SK-N-SH (cell line): Measurements from ENCODE around the gene UCP2. TPM values are rescaled to one million over a fixed set of nuclear protein-coding genes. Genes with fewer than 3 reads are reported as not detected.

ENCODE experiments used
- CTCF ChIA-PET: fragments of 300-600, 350-600 bp; formaldehyde crosslinking; extraction: SDS; loops from one replicate; lab custom pipeline; 2021; lab: Yijun Ruan, JAX
- POLR2A ChIA-PET: fragments of 350-600 bp; sonication (Branson Sonifier 250); formaldehyde crosslinking; extraction: SDS; loops from one replicate; lab custom pipeline; 2020; ENCODE audit warnings: antibody characterized with exemption, inconsistent platforms; lab: Yijun Ruan, JAX
- DNase-seq: peaks from one replicate; pipeline ENCODE4 v3.0.0; 2012
- H2AFZ ChIP-seq: fragments of 200-600 bp; sonication (generic); 2 replicates; pipeline ENCODE4 v1.8.1; 2016; ENCODE audit warnings: antibody characterized with exemption, mild to moderate bottlenecking, low read depth
- H3F3A ChIP-seq: fragments of 200-600 bp; sonication (generic); replicated peaks from 2 replicates; pipeline ENCODE3; 2016; ENCODE audit warnings: antibody characterized with exemption, mild to moderate bottlenecking; ENCODE audit not compliant: insufficient read depth
- H3K27ac ChIP-seq, 2 experiments: fragments of 200-500 bp in 1 of 2; fragments of 200-600 bp in 1 of 2; sonication (Bioruptor generic) in 1 of 2; sonication (generic), shearing (Covaris generic) in 1 of 2; 2 replicates each; pipeline versions ENCODE4 v1.5.1 to v1.6.1; 2014 to 2016; ENCODE audit warnings: low read depth in 2 of 2, inconsistent platforms in 1 of 2, low read length in 1 of 2, mild to moderate bottlenecking in 1 of 2, mixed read lengths in 1 of 2
- H3K27me3 ChIP-seq: fragments of 200-600 bp; sonication (generic), shearing (Covaris generic); 2 replicates; pipeline ENCODE4 v1.6.1; 2016; ENCODE audit warnings: mixed run types; ENCODE audit not compliant: insufficient read depth
- H3K36me3 ChIP-seq, 2 experiments: fragments of 200-500 bp in 1 of 2; fragments of 200-600 bp in 1 of 2; sonication (Bioruptor generic) in 1 of 2; sonication (generic) in 1 of 2; replicated peaks in 1 of 2; 2 replicates each; pipeline versions ENCODE3 to v1.5.1; 2014 to 2016; ENCODE audit warnings: low read length in 1 of 2, mild to moderate bottlenecking in 1 of 2; ENCODE audit not compliant: insufficient read depth in 2 of 2, control insufficient read depth in 1 of 2
- H3K4me1 ChIP-seq, 2 experiments: fragments of 200-500 bp in 1 of 2; fragments of 200-600 bp in 1 of 2; sonication (Bioruptor generic) in 1 of 2; sonication (generic), shearing (Covaris generic) in 1 of 2; 2 replicates each; pipeline versions ENCODE4 v1.5.1 to v1.6.1; 2014 to 2016; ENCODE audit warnings: low read depth in 1 of 2, low read length in 1 of 2, mixed run types in 1 of 2; ENCODE audit not compliant: insufficient read depth in 2 of 2, control insufficient read depth in 1 of 2
- H3K4me2 ChIP-seq: fragments of 200-600 bp; sonication (generic), shearing (Covaris generic); 2 replicates; pipeline ENCODE4 v1.6.1; 2017; ENCODE audit warnings: mixed run types
- H3K4me3 ChIP-seq, 2 experiments: fragments of 200-500 bp in 1 of 2; fragments of 200-600 bp in 1 of 2; sonication (Bioruptor generic) in 1 of 2; sonication (generic), shearing (Covaris generic) in 1 of 2; 2 replicates each; pipeline versions ENCODE4 v1.5.1 to v1.8.1; 2014 to 2016; ENCODE audit warnings: low read depth in 2 of 2, inconsistent platforms in 1 of 2, low read length in 1 of 2, mild to moderate bottlenecking in 1 of 2, mixed read lengths in 1 of 2, moderate library complexity in 1 of 2
- H3K79me2 ChIP-seq: fragments of 200-600 bp; sonication (generic); 2 replicates; pipeline ENCODE4 v1.8.1; 2017; ENCODE audit warnings: mild to moderate bottlenecking; ENCODE audit not compliant: insufficient read depth
- H3K9ac ChIP-seq: fragments of 200-600 bp; sonication (generic); 2 replicates; pipeline ENCODE4 v1.6.1; 2017; ENCODE audit warnings: mixed run types
- H3K9me2 ChIP-seq: fragments of 200-600 bp; sonication (generic); 2 replicates; pipeline ENCODE4 v1.6.1; 2017; ENCODE audit warnings: mixed run types
- H3K9me3 ChIP-seq: fragments of 200-600 bp; sonication (generic); 2 replicates; pipeline ENCODE4 v1.6.1; 2017; ENCODE audit warnings: mixed run types, mild to moderate bottlenecking, moderate library complexity
- H4K20me1 ChIP-seq: fragments of 200-600 bp; sonication (generic); 2 replicates; pipeline ENCODE4 v1.6.1; 2017; ENCODE audit warnings: mild to moderate bottlenecking, mixed run types; ENCODE audit not compliant: insufficient read depth
- CTCF ChIP-seq: fragments of 200-600 bp; sonication (generic); IDR thresholded peaks from 2 replicates; pipeline ENCODE4 v1.6.1; 2017; ENCODE audit warnings: antibody characterized with exemption, mild to moderate bottlenecking, moderate library complexity
- EZH2phosphoT487 ChIP-seq: fragments of 200-600 bp; sonication (generic); IDR thresholded peaks from 2 replicates; pipeline ENCODE4 v1.6.1; 2017; ENCODE audit warnings: low read depth, mixed run types, mild to moderate bottlenecking, antibody characterized with exemption, moderate library complexity, borderline replicate concordance
- FOSL2 ChIP-seq: IDR thresholded peaks from 2 replicates; pipeline ENCODE4 v1.4.0; 2012; ENCODE audit warnings: low read depth, mild to moderate bottlenecking, moderate library complexity, borderline replicate concordance
- FOXJ3 ChIP-seq: sonication (generic); formaldehyde crosslinking; IDR thresholded peaks from 2 replicates; pipeline ENCODE4 v1.5.1; 2020; ENCODE audit warnings: mild to moderate bottlenecking, missing genetic modification reagents
- FOXM1 ChIP-seq: IDR thresholded peaks from 2 replicates; pipeline ENCODE4 v1.4.0; 2012; ENCODE audit warnings: low read depth, mild to moderate bottlenecking
- GABPA ChIP-seq: IDR thresholded peaks from 2 replicates; pipeline ENCODE4 v1.4.0; 2012; ENCODE audit warnings: low read depth, mild to moderate bottlenecking
- GATA2 ChIP-seq: sonication (generic); formaldehyde crosslinking; IDR thresholded peaks from 2 replicates; pipeline ENCODE4 v1.5.0; 2020; ENCODE audit warnings: mild to moderate bottlenecking, missing genetic modification reagents
- IRF3 ChIP-seq: fragments of 150-350 bp; IDR thresholded peaks from 2 replicates; pipeline ENCODE4 v1.6.1; 2016; ENCODE audit warnings: mild to moderate bottlenecking, low read depth, low read length
- MXI1 ChIP-seq: IDR thresholded peaks from 2 replicates; pipeline ENCODE4 v1.6.1; 2012; ENCODE audit warnings: mild to moderate bottlenecking, low read depth, low read length, improper control_type of control experiment
- RCOR1 ChIP-seq: fragments of 150-350 bp; IDR thresholded peaks from 2 replicates; pipeline ENCODE4 v1.6.1; 2017; ENCODE audit warnings: antibody characterized with exemption, low read length
- SMC3 ChIP-seq: IDR thresholded peaks from 2 replicates; pipeline ENCODE4 v1.6.1; 2012; ENCODE audit warnings: low read depth, low read length, improper control_type of control experiment
- TAF1 ChIP-seq: IDR thresholded peaks from 2 replicates; pipeline ENCODE4 v1.6.1; 2012; ENCODE audit warnings: low read depth, mild to moderate bottlenecking, low read length, moderate library complexity, borderline replicate concordance
- TCF12 ChIP-seq: IDR thresholded peaks from 2 replicates; pipeline ENCODE4 v1.4.0; 2012
- TEAD4 ChIP-seq: IDR thresholded peaks from 2 replicates; pipeline ENCODE4 v1.4.0; 2012; ENCODE audit warnings: mild to moderate bottlenecking, borderline replicate concordance; ENCODE audit not compliant: insufficient read depth
- WGBS: methylation state at CpG from one replicate; pipeline ENCODE4 v1.1.6; 2017; ENCODE audit warnings: low lambda C conversion rate; 5-methylcytosine and 5-hydroxymethylcytosine counted together
- polyA plus RNA-seq, 3 experiments: library from polyadenylated mRNA; depleted of rRNA; stranded (reverse); fragments of >200 nt; gene quantifications; 2 replicates each; pipeline ENCODE4 v1.2.3, GENCODE V29; 2012

UCP2 gene
- polyA plus RNA-seq, 1 of the 3 experiments (the other 2 are of a cell fraction) = 36.0 TPM

GRCh38 chr11:74019860-74020259, 37.2 kb upstream of the UCP2 start:
- Histone ChIP-seq H3K36me3 (peaks cover 10 to 42% of the 10 kb centered on the region in 2 experiments), H2AFZ (no peak overlapping the region), H3K27me3 (no peaks in the 10 kb centered on the region), H3K9me3 (no peaks in the 10 kb centered on the region), H3K27ac (no peak overlapping the region)
- POLR2A ChIA-PET = no interaction called here
- 92% methylated on average over 4 of the region's 4 CpGs for WGBS
- TF ChIP-seq EZH2phosphoT487 (no peak), TEAD4 (no peak)
- TF ChIP-seq, all 33 proteins: peak for 0
- Histone ChIP-seq H3K79me2 (no peaks in the 10 kb centered on the region), H3K4me1 (peaks cover 0 to 3% of the 10 kb centered on the region in 2 experiments; a peak in 1 of 4 replicates), H4K20me1 (no peaks in the 10 kb centered on the region), H3K9me2 (no peaks in the 10 kb centered on the region), H3K9ac (no peak overlapping the region), H3K4me2 (no peak overlapping the region), H3F3A (peaks cover 4% of the 10 kb centered on the region), H3K4me3 (no peak overlapping the region)
- CTCF ChIA-PET = no interaction called here
- no peak for DNase-seq

GRCh38 chr11:74019104-74019738, 36.6 kb upstream of the UCP2 start:
- 94% methylated on average over 3 of the region's 4 CpGs for WGBS
- ChIA-PET POLR2A (interaction anchor here (1.1 kb wide), 1 partner anchor 37 kb away, joined by 3 read pairs; the partner anchor contains the start of gene UCP2), CTCF (interaction anchor here (1.3 kb wide), 1 partner anchor 37 kb away, joined by 3 read pairs; no protein-coding TSS in a partner anchor)
- TF ChIP-seq TEAD4 = no peak
- Histone ChIP-seq H3K79me2 (no peaks in the 10 kb centered on the region), H3K27ac (no peak overlapping the region), H4K20me1 (no peaks in the 10 kb centered on the region), H3K27me3 (no peaks in the 10 kb centered on the region), H3F3A (no peaks in the 10 kb centered on the region), H3K9ac (no peak overlapping the region), H3K4me2 (no peak overlapping the region), H2AFZ (no peak overlapping the region), H3K36me3 (peaks cover 10 to 47% of the 10 kb centered on the region in 2 experiments), H3K4me3 (no peak overlapping the region), H3K9me2 (no peaks in the 10 kb centered on the region), H3K4me1 (peaks cover 0 to 3% of the 10 kb centered on the region in 2 experiments; a peak in 1 of 4 replicates), H3K9me3 (no peaks in the 10 kb centered on the region)
- DNase-seq = no peak

GRCh38 chr11:74018331-74019005, 35.8 kb upstream of the UCP2 start:
- H3K4me3 ChIP-seq = no peak overlapping the region
- no peaks in the 10 kb centered on the region for H4K20me1 ChIP-seq
- ChIA-PET POLR2A (interaction anchor here (1.1 kb wide), 1 partner anchor 36 kb away, joined by 3 read pairs; the partner anchor contains the start of gene UCP2), CTCF (interaction anchor here (1.3 kb wide), 1 partner anchor 37 kb away, joined by 3 read pairs; no protein-coding TSS in a partner anchor)
- no peaks in the 10 kb centered on the region for H3K4me1 ChIP-seq
- H2AFZ ChIP-seq = no peak overlapping the region
- no peak overlapping the region; a peak in 1 of 4 replicates for H3K27ac ChIP-seq
- H3K79me2 ChIP-seq = no peaks in the 10 kb centered on the region
- no peak overlapping the region for H3K4me2 ChIP-seq
- WGBS = 80% methylated on average over 9 of the region's 9 CpGs
- H3K9me2 ChIP-seq = no peaks in the 10 kb centered on the region
- H3F3A ChIP-seq = no peaks in the 10 kb centered on the region
- peaks cover 10 to 47% of the 10 kb centered on the region in 2 experiments for H3K36me3 ChIP-seq
- no peak overlapping the region for H3K9ac ChIP-seq
- H3K27me3 ChIP-seq = no peaks in the 10 kb centered on the region
- no peaks in the 10 kb centered on the region for H3K9me3 ChIP-seq
- no peak for DNase-seq
- TF ChIP-seq FOXJ3 (no peak), RCOR1 (no peak), GATA2 (CRISPR knock-in tag) (no peak), TCF12 (no peak), CTCF (no peak), GABPA (no peak), MXI1 (no peak), TAF1 (no peak), FOSL2 (no peak), IRF3 (no peak), SMC3 (no peak), FOXM1 (no peak)
